ENCODE data around the gene NUP210. TPM values are rescaled to one million over a fixed set of nuclear protein-coding genes. Genes with fewer than 3 reads are reported as not detected.

Gene NUP210
- total and polyA plus RNA-seq, 8 donors = 16.0 to 23.5 (median 18.1) TPM

GRCh38 chr3:13359916-13360315 lies 60.2 kb downstream of the NUP210 start:
- no peak for ATAC-seq

DNA sequence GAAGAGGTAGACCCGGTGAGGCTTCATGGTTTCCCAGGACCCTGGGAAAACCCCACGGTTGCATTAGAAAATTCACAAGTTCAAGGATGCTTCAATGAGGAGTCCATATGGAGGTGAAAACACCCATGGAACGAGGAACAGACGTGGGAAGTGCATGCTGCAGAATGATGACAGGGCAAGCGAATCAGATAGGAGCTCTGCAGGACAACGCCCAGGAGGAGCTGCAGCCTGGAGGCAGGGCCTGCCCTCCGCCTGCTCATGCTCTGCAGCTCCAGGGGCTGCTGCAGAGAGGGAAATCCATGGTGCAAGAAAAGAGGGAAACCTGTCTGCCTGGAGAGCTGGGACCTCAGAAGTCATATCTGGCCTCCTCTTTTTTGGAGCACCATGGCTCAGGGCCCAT lies 61.5 kb downstream of the NUP210 start:
- Histone ChIP-seq H3K27ac (no peak overlapping the region), H3K4me3 (no peak overlapping the region), H3K27me3 (no peaks in the 10 kb centered on the region), H3K36me3 (peaks cover 0 to 95% of the 10 kb centered on the region in 2 donors), H3K9me3 (no peaks in the 10 kb centered on the region), H3K4me1 (no peaks in the 10 kb centered on the region)
- ATAC-seq = no peak
- intact Hi-C loops (cut with DNase I) = no loop called here
- TF ChIP-seq CTCF (IDR thresholded peaks at IDR 0.05) = no peak
- DNase-seq = peak in 1 of 4 donors; percentile 25

More at GRCh38 chr3:13359916-13360315, 60.2 kb downstream of the NUP210 start:
- Histone ChIP-seq H3K27me3 (no peaks in the 10 kb centered on the region), H3K4me3 (no peak overlapping the region), H3K9me3 (no peaks in the 10 kb centered on the region), H3K27ac (no peak overlapping the region), H3K36me3 (peaks cover 0 to 95% of the 10 kb centered on the region in 2 donors), H3K4me1 (no peaks in the 10 kb centered on the region)
- intact Hi-C loops (cut with DNase I) = no loop called here
- no peak for DNase-seq
- TF ChIP-seq CTCF (IDR thresholded peaks at IDR 0.05) = no peak

GRCh38 chr3:13358051-13358450 lies 62.1 kb downstream of the NUP210 start:
- no peak for ATAC-seq
- DNase-seq = peak in 1 of 4 donors; percentile 65
- TF ChIP-seq CTCF (IDR thresholded peaks at IDR 0.05) = no peak

DNA sequence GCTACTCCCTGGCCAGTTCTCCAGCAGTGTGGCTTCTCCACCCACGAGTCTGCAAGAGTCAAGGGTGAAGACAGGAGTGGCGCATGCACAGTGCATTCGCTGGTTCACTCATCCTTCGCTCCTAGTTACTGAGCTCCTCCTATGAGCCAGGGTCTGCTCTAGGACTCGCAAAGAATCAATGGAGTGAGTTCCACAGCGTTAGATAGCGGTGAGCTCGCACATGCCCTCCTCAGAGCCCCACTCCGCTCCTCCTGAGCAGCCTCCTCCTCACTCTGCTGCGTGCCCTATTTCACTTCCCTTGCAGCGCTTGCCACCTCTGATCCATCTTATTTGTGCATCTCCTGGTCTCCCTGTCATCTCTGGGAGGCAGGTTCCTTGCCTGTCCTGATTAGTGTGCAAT lies 63.0 kb downstream of the NUP210 start:
- no peaks in the 10 kb centered on the region for H3K9me3 ChIP-seq
- no peak overlapping the region for H3K4me3 ChIP-seq
- ATAC-seq (no peak), DNase-seq (peak in 1 of 4 donors; percentile 25)
- H3K27me3 ChIP-seq = no peaks in the 10 kb centered on the region
- intact Hi-C loops (cut with DNase I) = no loop called here
- H3K36me3 ChIP-seq = peaks cover 0 to 96% of the 10 kb centered on the region in 2 donors
- no peak for TF ChIP-seq CTCF (IDR thresholded peaks at IDR 0.05)
- H3K27ac ChIP-seq = no peak overlapping the region
- H3K4me1 ChIP-seq = peaks cover 0 to 9% of the 10 kb centered on the region in 2 donors

More at GRCh38 chr3:13358051-13358450, 62.1 kb downstream of the NUP210 start:
- H3K36me3 ChIP-seq = peaks cover 0 to 94% of the 10 kb centered on the region in 2 donors
- no peak overlapping the region for H3K4me3 ChIP-seq
- H3K27ac ChIP-seq = no peak overlapping the region
- H3K9me3 ChIP-seq = no peaks in the 10 kb centered on the region
- H3K4me1 ChIP-seq = peaks cover 0 to under 1% of the 10 kb centered on the region in 2 donors
- intact Hi-C loops (cut with DNase I) = no loop called here
- no peaks in the 10 kb centered on the region for H3K27me3 ChIP-seq

- H3K27me3 ChIP-seq = no peaks in the 10 kb centered on the region
- peak in 1 of 4 donors; percentile 57 for DNase-seq
- ATAC-seq = no peak
- TF ChIP-seq CTCF (IDR thresholded peaks at IDR 0.05) = no peak
- intact Hi-C loops (cut with DNase I) = no loop called here
- H3K36me3 ChIP-seq = peaks cover 0 to 86% of the 10 kb centered on the region in 2 donors
- peaks cover 0 to 9% of the 10 kb centered on the region in 2 donors for H3K4me1 ChIP-seq
- H3K4me3 ChIP-seq = no peak overlapping the region
- no peak overlapping the region for H3K27ac ChIP-seq
- no peaks in the 10 kb centered on the region for H3K9me3 ChIP-seq
Measured at GRCh38 chr3:13353936-13354542, 66.1 kb downstream of the NUP210 start.
